ENCODE results near the gene APBB3. TPM values are rescaled to one million over a fixed set of nuclear protein-coding genes. Genes with fewer than 3 reads are reported as not detected.

Gene APBB3
- total RNA-seq, 2 donors from 2014 or later = 36.4 to 41.4 TPM

DNA sequence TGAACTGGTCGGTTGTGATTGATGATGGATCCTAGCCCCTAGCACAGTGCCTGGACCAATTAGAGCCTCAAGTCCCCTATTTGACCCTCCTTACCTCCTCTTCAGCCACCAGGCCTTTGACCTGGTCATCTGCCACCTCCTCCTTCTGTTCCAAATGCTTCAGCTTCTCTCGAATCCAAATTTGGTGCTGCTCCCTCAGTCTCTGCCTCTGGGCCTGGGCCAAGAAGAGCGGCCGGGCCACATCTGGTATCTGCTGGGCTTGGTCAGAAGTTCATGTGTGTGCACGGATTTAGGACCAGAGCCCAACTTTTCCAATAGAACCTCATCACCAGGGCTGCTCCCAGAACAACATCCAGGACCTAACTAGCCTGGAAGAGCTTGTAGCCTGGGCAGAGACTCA lies 6.7 kb upstream of the APBB3 start:
- peaks cover 4% of the 10 kb centered on the region for H3K9me3 Mint-ChIP-seq
- Histone ChIP-seq H3K27ac (ENCODE audit: low read depth, low read length) (no peak overlapping the region), H3K27me3 (ENCODE audit: control insufficient read depth, insufficient read depth, low read length, poor library complexity, severe bottlenecking) (no peaks in the 10 kb centered on the region), H3K4me3 (ENCODE audit: low read length) (no peak overlapping the region), H3K9ac (ENCODE audit: extremely low read depth, low read length, poor library complexity, severe bottlenecking) (no peak overlapping the region), H3K9me3 (ENCODE audit: control insufficient read depth, low read length) (peaks cover 5% of the 10 kb centered on the region), H3K4me1 (ENCODE audit: control insufficient read depth, insufficient read depth, low read length) (peaks cover 9% of the 10 kb centered on the region), H3K36me3 (ENCODE audit: control insufficient read depth, insufficient read depth, low read length) (peaks cover 25% of the 10 kb centered on the region)
- WGBS, 2 experiments (ENCODE audit: insufficient coverage in 1 of 2, insufficient read length in 1 of 2) = 90% methylated on average over 5 of the region's 5 CpGs; no CpG with 5 or more reads in 1 of the 2 experiments
- no peak overlapping the region for H3K4me3 Mint-ChIP-seq
- no peak overlapping the region for H3K27ac Mint-ChIP-seq
- DNase-seq = no peak
- H3K4me1 Mint-ChIP-seq = peaks cover 18% of the 10 kb centered on the region
- H3K36me3 Mint-ChIP-seq (ENCODE audit: low read depth) = peaks cover 18% of the 10 kb centered on the region
- TF ChIP-seq, protein P1, sequence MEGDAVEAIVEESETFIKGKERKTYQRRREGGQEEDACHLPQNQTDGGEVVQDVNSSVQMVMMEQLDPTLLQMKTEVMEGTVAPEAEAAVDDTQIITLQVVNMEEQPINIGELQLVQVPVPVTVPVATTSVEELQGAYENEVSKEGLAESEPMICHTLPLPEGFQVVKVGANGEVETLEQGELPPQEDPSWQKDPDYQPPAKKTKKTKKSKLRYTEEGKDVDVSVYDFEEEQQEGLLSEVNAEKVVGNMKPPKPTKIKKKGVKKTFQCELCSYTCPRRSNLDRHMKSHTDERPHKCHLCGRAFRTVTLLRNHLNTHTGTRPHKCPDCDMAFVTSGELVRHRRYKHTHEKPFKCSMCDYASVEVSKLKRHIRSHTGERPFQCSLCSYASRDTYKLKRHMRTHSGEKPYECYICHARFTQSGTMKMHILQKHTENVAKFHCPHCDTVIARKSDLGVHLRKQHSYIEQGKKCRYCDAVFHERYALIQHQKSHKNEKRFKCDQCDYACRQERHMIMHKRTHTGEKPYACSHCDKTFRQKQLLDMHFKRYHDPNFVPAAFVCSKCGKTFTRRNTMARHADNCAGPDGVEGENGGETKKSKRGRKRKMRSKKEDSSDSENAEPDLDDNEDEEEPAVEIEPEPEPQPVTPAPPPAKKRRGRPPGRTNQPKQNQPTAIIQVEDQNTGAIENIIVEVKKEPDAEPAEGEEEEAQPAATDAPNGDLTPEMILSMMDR (conservative IDR thresholded peaks at IDR 0.05) = no peak
- no peaks in the 10 kb centered on the region for H3K27me3 Mint-ChIP-seq (ENCODE audit: insufficient read depth)

DNA sequence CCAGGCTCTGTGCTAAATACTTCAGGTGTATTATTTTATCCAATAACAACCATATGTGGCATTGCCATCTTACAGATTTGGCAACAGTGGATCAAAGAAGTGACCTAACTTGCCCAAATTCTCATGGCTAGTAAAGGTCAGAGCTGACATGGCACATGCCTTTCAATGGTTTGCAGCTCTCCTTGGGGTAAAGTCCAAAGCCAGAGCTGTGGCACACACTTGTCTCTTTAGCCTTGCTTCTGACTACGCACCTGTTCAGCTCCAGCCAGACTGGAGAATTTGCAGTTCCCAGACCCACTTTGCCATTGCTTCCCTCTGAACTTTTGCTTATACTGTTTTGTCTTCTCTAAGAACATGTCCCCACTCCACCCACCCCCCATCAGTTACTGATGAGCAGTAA lies 6.1 kb upstream of the APBB3 start:
- Mint-ChIP-seq H3K9me3 (peaks cover 2% of the 10 kb centered on the region), H3K27me3 (ENCODE audit: insufficient read depth) (no peaks in the 10 kb centered on the region), H3K27ac (no peak overlapping the region), H3K36me3 (ENCODE audit: low read depth) (peaks cover 20% of the 10 kb centered on the region), H3K4me1 (peaks cover 24% of the 10 kb centered on the region), H3K4me3 (no peak overlapping the region)
- H3K36me3 ChIP-seq (ENCODE audit: control insufficient read depth, insufficient read depth, low read length) = peaks cover 29% of the 10 kb centered on the region
- WGBS, 2 experiments (ENCODE audit: insufficient coverage in 1 of 2, insufficient read length in 1 of 2) = 94 to 100% methylated on average over 1 of the region's 1 CpG
- H3K9ac ChIP-seq (ENCODE audit: extremely low read depth, low read length, poor library complexity, severe bottlenecking) = no peak overlapping the region
- TF ChIP-seq, protein P1 (conservative IDR thresholded peaks at IDR 0.05) = no peak
- H3K9me3 ChIP-seq (ENCODE audit: control insufficient read depth, low read length) = peaks cover 3% of the 10 kb centered on the region
- no peak overlapping the region for H3K27ac ChIP-seq (ENCODE audit: low read depth, low read length)
- peaks cover 14% of the 10 kb centered on the region for H3K4me1 ChIP-seq (ENCODE audit: control insufficient read depth, insufficient read depth, low read length)
- H3K27me3 ChIP-seq (ENCODE audit: control insufficient read depth, insufficient read depth, low read length, poor library complexity, severe bottlenecking) = no peaks in the 10 kb centered on the region
- H3K4me3 ChIP-seq (ENCODE audit: low read length) = no peak overlapping the region
- no peak for DNase-seq

DNA sequence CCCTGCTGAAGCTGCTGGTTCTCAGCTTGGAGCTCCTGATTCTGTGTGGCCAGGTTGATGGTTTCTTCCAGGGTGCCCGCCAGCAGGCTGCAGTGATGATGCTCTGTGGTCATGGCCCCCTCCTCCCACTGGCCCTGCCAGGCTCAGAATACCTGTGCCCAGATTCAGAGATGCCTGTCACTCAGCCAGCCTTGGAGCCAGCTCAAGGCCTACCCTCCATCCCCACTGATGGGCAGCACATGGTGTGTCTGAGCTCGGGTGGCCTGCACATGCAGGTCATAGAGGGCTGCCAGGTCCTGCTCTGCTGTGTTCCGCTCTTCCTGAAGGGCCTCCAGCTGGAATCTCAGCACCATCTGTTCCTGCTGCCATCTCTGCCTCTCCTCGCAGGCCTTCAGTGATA lies 5.7 kb upstream of the APBB3 start:
- WGBS, 2 experiments (ENCODE audit: insufficient coverage in 1 of 2, insufficient read length in 1 of 2) = 95 to 100% methylated on average over 4 of the region's 4 CpGs
- Mint-ChIP-seq H3K4me1 (peaks cover 24% of the 10 kb centered on the region), H3K27ac (no peak overlapping the region), H3K9me3 (no peaks in the 10 kb centered on the region), H3K4me3 (no peak overlapping the region), H3K27me3 (ENCODE audit: insufficient read depth) (no peaks in the 10 kb centered on the region), H3K36me3 (ENCODE audit: low read depth) (peaks cover 20% of the 10 kb centered on the region)
- Histone ChIP-seq H3K9me3 (ENCODE audit: control insufficient read depth, low read length) (peaks cover 3% of the 10 kb centered on the region), H3K36me3 (ENCODE audit: control insufficient read depth, insufficient read depth, low read length) (peaks cover 29% of the 10 kb centered on the region), H3K4me1 (ENCODE audit: control insufficient read depth, insufficient read depth, low read length) (peaks cover 15% of the 10 kb centered on the region), H3K27me3 (ENCODE audit: control insufficient read depth, insufficient read depth, low read length, poor library complexity, severe bottlenecking) (no peaks in the 10 kb centered on the region), H3K9ac (ENCODE audit: extremely low read depth, low read length, poor library complexity, severe bottlenecking) (no peak overlapping the region), H3K4me3 (ENCODE audit: low read length) (no peak overlapping the region), H3K27ac (ENCODE audit: low read depth, low read length) (no peak overlapping the region)
- TF ChIP-seq, protein P1 (conservative IDR thresholded peaks at IDR 0.05) = no peak
- DNase-seq = no peak
